Neural cell (in vitro differentiated cells): ENCODE measurements around the gene FAM83C. TPM values are rescaled to one million over a fixed set of nuclear protein-coding genes. Genes with fewer than 3 reads are reported as not detected.
A peak's percentile ranks its signal among the peaks of the same experiment; 100 is the strongest.

Source experiments
- H2AFZ ChIP-seq: fragments of 200-600, 300-800 bp; sonication (generic), shearing (Covaris generic); 2 replicates; pipeline ENCODE4 v1.6.0; 2014; ENCODE audit warnings: low read depth, mild to moderate bottlenecking, antibody characterized with exemption, low read length, moderate library complexity
- H3F3A ChIP-seq: fragments of 200-600 bp; shearing (Covaris generic); 2 replicates; pipeline ENCODE4 v1.6.1; 2016; ENCODE audit warnings: mild to moderate bottlenecking, moderate library complexity, mixed read lengths, antibody characterized with exemption, low read length; ENCODE audit not compliant: insufficient read depth, poor library complexity, severe bottlenecking
- H3K27ac ChIP-seq: fragments of 200-600, 300-800 bp; sonication (generic), shearing (Covaris generic); 2 replicates; pipeline ENCODE4 v1.5.1; 2014; ENCODE audit warnings: mild to moderate bottlenecking, low read length, moderate library complexity
- H3K27me3 ChIP-seq: fragments of 300-800, 200-600 bp; sonication (generic), shearing (Covaris generic); 2 replicates; pipeline ENCODE4 v1.6.0; 2014; ENCODE audit warnings: mild to moderate bottlenecking, low read depth, low read length, moderate library complexity; ENCODE audit not compliant: insufficient read depth
- H3K36me3 ChIP-seq: fragments of 300-800, 200-600 bp; sonication (generic), shearing (Covaris generic); 2 replicates; pipeline ENCODE4 v1.5.1; 2014; ENCODE audit warnings: mild to moderate bottlenecking, antibody characterized with exemption, low read length, moderate library complexity; ENCODE audit not compliant: insufficient read depth
- H3K4me2 ChIP-seq: fragments of 300-800, 200-600 bp; sonication (generic), shearing (Covaris generic); 2 replicates; pipeline ENCODE4 v1.6.0; 2014; ENCODE audit warnings: mild to moderate bottlenecking, low read length
- H3K4me3 ChIP-seq: fragments of 300-800, 200-600 bp; sonication (generic), shearing (Covaris generic); 2 replicates; pipeline ENCODE4 v1.5.1; 2014; ENCODE audit warnings: mild to moderate bottlenecking, low read length, moderate library complexity
- H3K79me2 ChIP-seq: fragments of 200-600 bp; shearing (Covaris generic); replicated peaks from 2 replicates; pipeline ENCODE4 v1.6.0; 2014; ENCODE audit warnings: mild to moderate bottlenecking, low read length, moderate library complexity; ENCODE audit not compliant: insufficient read depth
- H3K9ac ChIP-seq: fragments of 300-800, 200-600 bp; sonication (generic), shearing (Covaris generic); 2 replicates; pipeline ENCODE4 v1.6.1; 2016; ENCODE audit warnings: mild to moderate bottlenecking, low read length, mixed read lengths
- H3K9me2 ChIP-seq: fragments of 200-600 bp; shearing (Covaris generic); 2 replicates; pipeline ENCODE4 v1.6.1; 2016; ENCODE audit warnings: mild to moderate bottlenecking, low read length, mixed read lengths; ENCODE audit not compliant: insufficient read depth
- H3K9me3 ChIP-seq: fragments of 200-600, 300-800 bp; sonication (generic), shearing (Covaris generic); 2 replicates; pipeline ENCODE4 v1.6.1; 2016; ENCODE audit warnings: mild to moderate bottlenecking, mixed run types, low read length, moderate library complexity, mixed read lengths
- H4K20me1 ChIP-seq: fragments of 200-600 bp; shearing (Covaris generic); 2 replicates; pipeline ENCODE4 v1.6.1; 2016; ENCODE audit warnings: mild to moderate bottlenecking, mixed run types; ENCODE audit not compliant: insufficient read depth
- CTCF ChIP-seq: fragments of 450-650 bp; IDR thresholded peaks from 2 replicates; pipeline ENCODE4 v1.5.1; 2014; ENCODE audit warnings: antibody characterized with exemption, mild to moderate bottlenecking, moderate library complexity; ENCODE audit not compliant: poor library complexity, severe bottlenecking
- EP300 ChIP-seq: fragments of 450-650 bp; conservative IDR thresholded peaks from 2 replicates; pipeline ENCODE4 v1.6.1; 2014; ENCODE audit warnings: antibody characterized with exemption, mild to moderate bottlenecking, moderate library complexity; ENCODE audit not compliant: poor library complexity, severe bottlenecking
- EZH2 ChIP-seq: fragments of 200-600, 300-800 bp; shearing (Covaris generic), sonication (generic); IDR thresholded peaks from 2 replicates; pipeline ENCODE4 v1.6.1; 2014; ENCODE audit warnings: antibody characterized with exemption, low read length, borderline replicate concordance, mild to moderate bottlenecking; ENCODE audit not compliant: insufficient read depth, poor library complexity, severe bottlenecking
- MXI1 ChIP-seq: fragments of 450-650 bp; conservative IDR thresholded peaks from 2 replicates; pipeline ENCODE4 v1.6.1; 2014; ENCODE audit warnings: antibody characterized with exemption, mild to moderate bottlenecking; ENCODE audit not compliant: poor library complexity, severe bottlenecking
- POLR2AphosphoS5 ChIP-seq: IDR thresholded peaks from 2 replicates; pipeline ENCODE4 v1.6.1; 2012
- RAD21 ChIP-seq: fragments of 450-650 bp; conservative IDR thresholded peaks from 2 replicates; pipeline ENCODE4 v1.6.1; 2014; ENCODE audit warnings: antibody characterized with exemption, mild to moderate bottlenecking, moderate library complexity
- SMC3 ChIP-seq: fragments of 450-650 bp; conservative IDR thresholded peaks from 2 replicates; pipeline ENCODE4 v1.6.1; 2014; ENCODE audit warnings: antibody characterized with exemption, mild to moderate bottlenecking, moderate library complexity; ENCODE audit not compliant: poor library complexity
- TAF1 ChIP-seq: IDR thresholded peaks from 2 replicates; pipeline ENCODE4 v1.6.1; 2012; ENCODE audit warnings: low read depth
- polyA plus RNA-seq: library from polyadenylated mRNA; depleted of rRNA; stranded (reverse); fragments of >200 nt; gene quantifications from 2 replicates; pipeline ENCODE4 v1.2.3, GENCODE V29; 2014
- TF ChIP-seq, protein P1 (sequence below): IDR thresholded peaks from 2 replicates; pipeline ENCODE4 v1.6.1; 2012; ENCODE audit warnings: borderline replicate concordance

FAM83C gene
- polyA plus RNA-seq, 1 donor from 2014 or later = not detected

DNA sequence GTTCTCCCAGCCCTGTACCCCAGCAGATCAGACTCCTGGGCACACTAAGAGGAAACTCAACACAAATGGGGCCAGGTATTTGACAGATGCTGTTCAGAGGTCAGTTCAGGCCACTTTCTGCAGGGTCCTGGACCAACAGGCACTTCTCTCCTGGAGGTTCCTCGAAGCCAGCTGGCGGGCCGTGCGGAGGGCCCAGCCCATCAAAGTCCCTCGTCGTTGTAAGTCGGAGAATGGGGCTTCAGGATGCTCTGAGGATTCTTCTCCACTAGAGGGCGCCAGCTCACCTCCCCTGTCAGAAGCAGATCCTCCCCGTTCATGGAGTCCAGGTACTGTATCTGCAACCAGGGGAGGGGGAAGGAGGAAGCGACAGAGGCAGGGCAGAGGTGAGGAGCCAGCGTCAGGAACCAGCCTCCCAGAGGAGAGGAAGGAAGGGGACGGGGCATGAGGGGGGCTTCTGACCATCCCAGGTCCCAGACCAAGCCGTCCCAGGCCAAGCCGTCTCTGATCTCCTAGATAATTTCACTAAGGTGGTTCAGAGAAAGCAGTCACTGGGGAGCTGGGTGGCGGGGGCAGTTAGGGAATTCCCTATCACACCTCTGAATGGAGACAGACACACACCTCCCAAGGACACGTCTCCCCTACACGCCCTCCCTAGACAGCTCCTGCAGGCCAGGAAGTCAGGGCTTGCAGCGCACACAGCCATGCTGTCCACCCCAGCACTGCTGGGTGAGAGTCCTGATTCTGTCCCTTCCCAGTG, 11.7 kb upstream of the FAM83C start:
- no peak overlapping the region for H3K27ac ChIP-seq
- no peak overlapping the region for H3K9ac ChIP-seq
- no peaks in the 10 kb centered on the region for H3F3A ChIP-seq
- H3K9me2 ChIP-seq = no peaks in the 10 kb centered on the region
- no peak overlapping the region for H2AFZ ChIP-seq
- H3K36me3 ChIP-seq = no peaks in the 10 kb centered on the region
- TF ChIP-seq RAD21 (peak; percentile 79), CTCF (peak; percentile 88), TAF1 (no peak), EZH2 (no peak), MXI1 (peak; percentile 20), EP300 (no peak), SMC3 (peak; percentile 77), POLR2AphosphoS5 (no peak)
- TF ChIP-seq, protein P1, sequence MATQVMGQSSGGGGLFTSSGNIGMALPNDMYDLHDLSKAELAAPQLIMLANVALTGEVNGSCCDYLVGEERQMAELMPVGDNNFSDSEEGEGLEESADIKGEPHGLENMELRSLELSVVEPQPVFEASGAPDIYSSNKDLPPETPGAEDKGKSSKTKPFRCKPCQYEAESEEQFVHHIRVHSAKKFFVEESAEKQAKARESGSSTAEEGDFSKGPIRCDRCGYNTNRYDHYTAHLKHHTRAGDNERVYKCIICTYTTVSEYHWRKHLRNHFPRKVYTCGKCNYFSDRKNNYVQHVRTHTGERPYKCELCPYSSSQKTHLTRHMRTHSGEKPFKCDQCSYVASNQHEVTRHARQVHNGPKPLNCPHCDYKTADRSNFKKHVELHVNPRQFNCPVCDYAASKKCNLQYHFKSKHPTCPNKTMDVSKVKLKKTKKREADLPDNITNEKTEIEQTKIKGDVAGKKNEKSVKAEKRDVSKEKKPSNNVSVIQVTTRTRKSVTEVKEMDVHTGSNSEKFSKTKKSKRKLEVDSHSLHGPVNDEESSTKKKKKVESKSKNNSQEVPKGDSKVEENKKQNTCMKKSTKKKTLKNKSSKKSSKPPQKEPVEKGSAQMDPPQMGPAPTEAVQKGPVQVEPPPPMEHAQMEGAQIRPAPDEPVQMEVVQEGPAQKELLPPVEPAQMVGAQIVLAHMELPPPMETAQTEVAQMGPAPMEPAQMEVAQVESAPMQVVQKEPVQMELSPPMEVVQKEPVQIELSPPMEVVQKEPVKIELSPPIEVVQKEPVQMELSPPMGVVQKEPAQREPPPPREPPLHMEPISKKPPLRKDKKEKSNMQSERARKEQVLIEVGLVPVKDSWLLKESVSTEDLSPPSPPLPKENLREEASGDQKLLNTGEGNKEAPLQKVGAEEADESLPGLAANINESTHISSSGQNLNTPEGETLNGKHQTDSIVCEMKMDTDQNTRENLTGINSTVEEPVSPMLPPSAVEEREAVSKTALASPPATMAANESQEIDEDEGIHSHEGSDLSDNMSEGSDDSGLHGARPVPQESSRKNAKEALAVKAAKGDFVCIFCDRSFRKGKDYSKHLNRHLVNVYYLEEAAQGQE = no peak
- H3K9me3 ChIP-seq = no peaks in the 10 kb centered on the region
- no peaks in the 10 kb centered on the region for H3K27me3 ChIP-seq
- no peak overlapping the region for H3K4me2 ChIP-seq
- H3K79me2 ChIP-seq = no peaks in the 10 kb centered on the region
- H3K4me3 ChIP-seq = no peak overlapping the region
- H4K20me1 ChIP-seq = no peaks in the 10 kb centered on the region

DNA sequence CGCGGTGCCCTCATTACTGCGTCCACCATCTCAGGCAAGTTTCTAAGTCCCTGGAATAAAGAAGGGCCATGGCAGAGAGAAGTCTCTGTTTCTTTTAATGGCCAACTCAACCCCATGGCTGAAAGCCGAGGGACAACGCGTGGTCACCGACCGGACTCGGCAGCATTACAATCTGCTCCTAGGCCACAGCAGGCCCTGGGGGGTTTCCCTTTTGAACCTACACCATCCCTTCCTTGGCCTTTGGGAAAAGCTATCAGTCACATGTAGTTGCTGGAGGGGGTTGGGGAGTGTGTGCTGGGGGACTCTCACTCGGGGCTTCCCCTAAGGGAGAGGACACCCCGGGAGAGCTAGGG, 11.1 kb upstream of the FAM83C start:
- H3F3A ChIP-seq = no peaks in the 10 kb centered on the region
- no peaks in the 10 kb centered on the region for H3K9me2 ChIP-seq
- H3K9me3 ChIP-seq = no peaks in the 10 kb centered on the region
- H3K79me2 ChIP-seq = no peaks in the 10 kb centered on the region
- H3K27ac ChIP-seq = no peak overlapping the region
- no peak overlapping the region for H3K4me2 ChIP-seq
- no peak for TF ChIP-seq SMC3
- TF ChIP-seq POLR2AphosphoS5 = no peak
- no peak for TF ChIP-seq CTCF
- TF ChIP-seq TAF1 = no peak
- no peak for TF ChIP-seq EP300
- TF ChIP-seq MXI1 = no peak
- TF ChIP-seq, protein P1 = no peak
- H3K9ac ChIP-seq = no peak overlapping the region
- no peaks in the 10 kb centered on the region for H3K27me3 ChIP-seq
- no peaks in the 10 kb centered on the region for H4K20me1 ChIP-seq
- no peak overlapping the region for H2AFZ ChIP-seq
- no peaks in the 10 kb centered on the region for H3K36me3 ChIP-seq
- no peak overlapping the region for H3K4me3 ChIP-seq
